Stimulated activated CD8-positive, alpha-beta memory T cell treated with anti-CD3 and anti-CD28 coated beads, Interleukin-12 subunit alpha, Interleukin-12 subunit beta, amount 100 ng/mL, for 1 hour (primary cell): ENCODE data around the gene FAM193A.
"Not testable (repeated sequence)": the region's sequence is repeated elsewhere in the genome, so short reads cannot be mapped to it uniquely, and the experiment has no call there.

ENCODE experiments used
- DNase-seq: peaks from one replicate; pipeline ENCODE4 v3.0.0-alpha.2; 2020; ENCODE audit warnings: low read depth

Gene FAM193A, protein sequence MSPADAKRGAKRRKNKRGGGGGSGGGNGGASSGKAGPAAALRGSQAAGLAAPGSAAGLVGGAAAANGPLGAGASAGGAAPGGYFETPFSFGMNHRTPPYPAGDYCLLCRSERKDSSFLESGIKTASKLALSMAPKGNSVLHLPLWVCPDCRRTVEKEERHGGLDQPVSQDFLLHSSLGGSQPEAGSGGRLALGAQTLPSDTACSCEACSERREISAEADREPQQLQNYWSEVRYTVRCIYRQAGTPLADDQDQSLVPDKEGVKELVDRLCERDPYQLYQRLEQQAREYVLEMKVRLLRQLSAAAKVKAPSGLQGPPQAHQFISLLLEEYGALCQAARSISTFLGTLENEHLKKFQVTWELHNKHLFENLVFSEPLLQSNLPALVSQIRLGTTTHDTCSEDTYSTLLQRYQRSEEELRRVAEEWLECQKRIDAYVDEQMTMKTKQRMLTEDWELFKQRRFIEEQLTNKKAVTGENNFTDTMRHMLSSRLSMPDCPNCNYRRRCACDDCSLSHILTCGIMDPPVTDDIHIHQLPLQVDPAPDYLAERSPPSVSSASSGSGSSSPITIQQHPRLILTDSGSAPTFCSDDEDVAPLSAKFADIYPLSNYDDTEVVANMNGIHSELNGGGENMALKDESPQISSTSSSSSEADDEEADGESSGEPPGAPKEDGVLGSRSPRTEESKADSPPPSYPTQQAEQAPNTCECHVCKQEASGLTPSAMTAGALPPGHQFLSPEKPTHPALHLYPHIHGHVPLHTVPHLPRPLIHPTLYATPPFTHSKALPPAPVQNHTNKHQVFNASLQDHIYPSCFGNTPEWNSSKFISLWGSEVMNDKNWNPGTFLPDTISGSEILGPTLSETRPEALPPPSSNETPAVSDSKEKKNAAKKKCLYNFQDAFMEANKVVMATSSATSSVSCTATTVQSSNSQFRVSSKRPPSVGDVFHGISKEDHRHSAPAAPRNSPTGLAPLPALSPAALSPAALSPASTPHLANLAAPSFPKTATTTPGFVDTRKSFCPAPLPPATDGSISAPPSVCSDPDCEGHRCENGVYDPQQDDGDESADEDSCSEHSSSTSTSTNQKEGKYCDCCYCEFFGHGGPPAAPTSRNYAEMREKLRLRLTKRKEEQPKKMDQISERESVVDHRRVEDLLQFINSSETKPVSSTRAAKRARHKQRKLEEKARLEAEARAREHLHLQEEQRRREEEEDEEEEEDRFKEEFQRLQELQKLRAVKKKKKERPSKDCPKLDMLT (N-terminal part only)

GRCh38 chr4:2536193-2537010 is at the start of gene FAM193A:
TSS of gene FAM193A (plus strand) at chr4:2536647. CDS start at chr4:2536916, 269 bp downstream.
- peak; percentile 96 for DNase-seq

DNA sequence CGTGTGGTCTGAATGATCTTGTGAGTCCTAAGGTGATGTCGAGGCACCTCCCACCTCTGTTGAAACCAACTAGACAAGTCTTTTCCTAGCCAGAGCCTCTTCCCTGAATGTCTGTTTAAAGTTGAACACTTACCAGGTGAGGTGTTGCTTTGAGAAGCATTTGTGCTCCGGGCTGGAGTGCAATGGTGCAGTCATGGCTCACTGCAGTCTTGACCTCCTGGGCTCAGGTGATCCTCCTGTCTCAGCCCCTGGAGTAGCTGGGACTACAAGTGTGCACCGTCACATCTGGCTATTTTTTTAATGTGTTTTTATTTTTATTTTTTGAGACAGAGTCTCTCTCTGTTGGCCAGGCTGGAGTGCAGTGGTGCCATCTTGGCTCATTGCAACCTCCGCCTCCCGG is 49.5 kb upstream of the FAM193A start:
- no peak for DNase-seq

GRCh38 chr4:2487632-2488031 is 48.8 kb upstream of the FAM193A start:
- DNase-seq = no peak

DNA sequence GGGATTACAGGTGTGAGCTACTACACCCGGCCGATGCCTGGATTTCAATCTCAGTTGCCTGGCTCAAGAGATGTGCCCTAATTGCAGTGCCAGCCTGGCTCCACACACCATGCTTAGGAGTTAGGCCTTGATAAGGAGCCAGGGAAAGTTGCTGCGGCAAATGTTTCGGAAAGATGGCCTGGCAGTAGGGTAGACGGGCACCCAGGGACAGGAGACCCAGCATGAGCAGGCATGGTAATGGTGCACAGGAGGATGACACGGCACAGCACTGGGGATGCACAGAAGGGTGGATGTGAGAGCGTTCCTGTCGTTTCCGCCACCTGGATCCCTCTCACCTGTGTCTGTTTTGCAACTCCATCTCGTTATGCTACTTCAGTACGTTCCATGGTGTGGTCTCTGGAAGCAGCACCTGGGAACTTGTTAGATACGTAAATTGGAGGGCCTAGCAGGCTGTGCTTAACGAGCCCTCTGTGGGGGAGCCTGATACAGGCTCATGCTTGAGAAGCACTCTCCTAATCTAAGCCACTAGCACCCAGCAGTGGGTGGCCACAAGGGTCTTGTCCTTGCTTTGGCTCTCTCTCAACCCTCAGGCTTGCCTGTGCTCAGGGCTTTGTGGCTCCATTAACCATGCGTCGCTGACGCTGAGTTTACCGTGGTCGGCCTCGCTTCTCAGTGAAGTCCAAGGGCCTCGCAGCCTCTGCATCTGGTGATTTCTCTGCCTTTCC is 47.2 kb upstream of the FAM193A start:
- no peak for DNase-seq

DNA sequence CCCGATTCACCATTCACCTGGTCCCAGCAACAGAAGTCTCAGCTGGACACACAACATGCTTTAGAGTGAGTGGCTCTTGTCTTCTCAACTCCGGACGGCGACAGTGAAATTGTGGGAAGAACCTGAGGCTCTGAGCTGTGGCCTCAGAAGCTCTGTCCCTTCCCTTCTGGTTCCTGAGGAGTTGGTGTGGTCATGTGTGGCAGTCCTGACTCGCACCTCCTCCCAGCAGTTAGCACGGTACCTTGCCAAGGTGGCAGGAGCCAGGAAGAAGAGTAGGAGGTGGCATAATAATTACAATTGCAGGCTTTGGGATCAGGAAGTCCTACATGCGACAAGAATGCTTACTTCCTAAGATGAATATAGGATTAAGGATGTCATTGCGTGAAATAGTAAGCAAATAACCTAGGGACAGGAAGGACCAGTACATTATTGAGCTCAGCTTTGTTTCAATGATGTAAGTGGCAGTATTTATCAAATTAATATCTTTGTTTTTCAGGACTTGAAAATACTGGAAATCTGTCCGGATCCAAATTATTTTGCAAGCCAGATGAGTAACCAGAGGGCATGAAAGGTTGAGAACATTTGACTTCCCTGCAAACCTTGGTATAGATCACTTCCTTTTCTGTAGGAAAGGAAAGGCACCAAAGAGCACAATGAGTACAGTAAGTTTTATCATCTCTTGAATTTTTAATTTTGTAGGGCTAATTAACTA is 46.5 kb upstream of the FAM193A start:
- DNase-seq = no peak

DNA sequence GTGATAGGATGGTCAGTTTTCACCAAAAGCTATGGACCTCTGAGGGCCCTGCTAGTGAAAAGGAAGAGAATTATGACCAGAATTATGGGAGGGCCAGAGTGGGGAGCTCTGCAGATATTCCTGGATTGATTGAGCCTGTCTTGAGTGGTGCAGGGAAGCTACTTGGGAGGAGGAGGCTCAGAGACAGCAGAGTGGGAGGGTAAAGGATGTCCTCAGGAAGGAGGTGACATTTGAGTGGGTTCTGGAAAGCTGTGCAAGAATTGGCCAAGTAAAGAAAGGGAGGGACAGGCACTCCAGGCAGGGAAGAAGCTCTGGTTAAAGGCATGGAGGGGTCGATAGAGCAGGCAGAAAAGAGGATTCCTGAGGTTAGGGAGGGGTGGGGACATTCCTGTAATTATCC is 43.5 kb upstream of the FAM193A start:
- no peak for DNase-seq

DNA sequence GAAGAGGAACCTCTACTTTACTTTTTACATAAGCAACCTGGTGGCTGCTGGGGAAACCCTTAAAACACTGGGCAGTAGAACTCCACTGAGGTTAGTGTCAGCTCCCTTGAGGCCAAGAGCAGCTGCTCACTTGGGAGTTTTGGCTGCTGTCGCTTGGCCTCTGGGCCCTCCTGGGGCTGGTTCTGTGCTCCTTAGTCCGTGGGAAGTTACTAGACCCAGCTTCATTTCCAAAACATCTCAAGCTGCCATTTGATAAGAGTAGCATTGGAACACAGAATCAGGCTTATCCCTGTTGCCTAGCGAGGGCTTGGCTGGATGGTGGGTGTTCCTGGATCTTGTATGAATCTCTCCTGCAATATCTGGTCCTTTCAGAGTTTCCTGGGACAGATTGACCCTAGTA is 41.5 kb upstream of the FAM193A start:
- DNase-seq = no peak

DNA sequence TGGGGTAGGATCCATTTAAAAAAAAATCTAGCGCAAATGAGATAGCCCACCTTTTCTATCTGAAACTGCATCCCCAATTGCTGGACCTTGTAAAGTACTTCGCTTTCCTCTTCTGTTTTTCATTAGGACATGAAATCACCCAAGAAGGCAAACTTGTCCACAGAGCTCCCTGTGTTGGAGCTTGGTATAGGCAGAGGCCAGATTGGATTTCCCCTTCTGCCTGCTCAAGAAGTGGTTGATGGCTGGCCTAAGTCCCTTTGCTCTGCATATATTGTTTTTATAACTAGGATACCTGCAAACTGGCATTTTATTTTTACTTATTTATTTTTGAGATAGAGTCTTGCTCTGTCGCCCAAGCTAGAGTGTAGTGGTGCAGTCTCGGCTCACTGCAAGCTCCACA is 39.1 kb upstream of the FAM193A start:
- no peak for DNase-seq

DNA sequence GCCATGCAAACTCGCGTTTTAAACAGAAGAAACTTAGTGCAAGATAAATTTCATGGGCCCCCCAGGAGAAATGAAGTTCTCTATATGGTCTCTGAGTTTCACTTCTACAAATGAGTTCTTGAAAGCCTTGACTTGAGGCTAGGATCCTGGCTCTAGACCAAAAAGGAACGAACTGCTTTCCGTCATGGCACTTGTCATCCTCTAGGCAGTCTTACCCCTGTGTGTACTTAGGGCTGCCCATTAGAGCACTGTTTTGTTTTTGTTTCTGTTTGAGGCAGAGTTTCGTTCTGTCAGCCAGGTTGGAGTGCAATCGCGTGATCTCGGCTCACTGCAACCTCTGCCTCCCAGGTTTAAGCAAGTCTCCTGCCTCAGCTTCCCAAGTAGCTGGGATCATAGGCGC is 38.5 kb upstream of the FAM193A start:
- no peak for DNase-seq

DNA sequence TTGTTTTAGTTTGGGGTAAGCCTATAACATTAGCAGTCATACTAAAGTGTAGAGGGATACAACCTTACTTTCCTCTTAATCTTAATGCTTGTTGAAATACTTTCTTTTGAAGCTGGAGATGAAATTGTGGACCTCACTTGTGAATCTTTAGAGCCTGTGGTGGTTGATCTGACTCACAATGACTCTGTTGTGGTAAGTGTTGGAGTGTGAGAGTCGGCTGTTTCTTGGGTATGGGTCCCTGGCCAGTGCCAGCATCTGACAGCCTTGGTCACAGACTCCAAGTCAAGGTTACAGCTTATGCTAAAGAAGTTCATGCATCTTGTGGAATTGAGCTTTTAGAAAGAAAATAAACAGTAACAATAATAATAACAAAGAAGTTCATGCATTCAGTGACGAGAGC is 35.9 kb upstream of the FAM193A start:
- no peak for DNase-seq

GRCh38 chr4:2501034-2501594 is 35.3 kb upstream of the FAM193A start:
- no peak for DNase-seq

- DNase-seq = no peak
Measured at GRCh38 chr4:2503809-2504208, 32.6 kb upstream of the FAM193A start.

- no peak for DNase-seq
Measured at GRCh38 chr4:2507259-2507658, 29.2 kb upstream of the FAM193A start.

DNA sequence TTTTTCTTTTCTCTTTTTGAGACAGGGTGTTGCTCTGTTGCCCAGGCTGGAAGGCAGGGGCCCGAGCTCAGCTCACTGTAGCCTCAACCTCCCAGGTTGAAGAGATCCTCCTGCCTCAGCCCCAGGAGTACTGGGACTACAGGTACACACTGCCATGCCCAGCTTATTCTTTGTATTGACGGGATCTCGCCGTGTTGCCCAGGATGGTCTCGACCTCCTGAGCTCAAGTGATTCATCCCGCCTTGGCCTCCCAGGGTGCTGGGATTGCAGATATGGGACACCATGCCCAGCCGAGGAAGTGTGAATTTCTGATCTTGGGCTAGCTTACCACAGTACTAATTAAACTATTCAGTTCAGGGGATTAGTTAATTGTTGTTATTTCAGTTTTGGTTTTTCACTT is 28.6 kb upstream of the FAM193A start:
- no peak for DNase-seq

- no peak for DNase-seq
Measured at GRCh38 chr4:2510351-2511259, 25.8 kb upstream of the FAM193A start.

DNA sequence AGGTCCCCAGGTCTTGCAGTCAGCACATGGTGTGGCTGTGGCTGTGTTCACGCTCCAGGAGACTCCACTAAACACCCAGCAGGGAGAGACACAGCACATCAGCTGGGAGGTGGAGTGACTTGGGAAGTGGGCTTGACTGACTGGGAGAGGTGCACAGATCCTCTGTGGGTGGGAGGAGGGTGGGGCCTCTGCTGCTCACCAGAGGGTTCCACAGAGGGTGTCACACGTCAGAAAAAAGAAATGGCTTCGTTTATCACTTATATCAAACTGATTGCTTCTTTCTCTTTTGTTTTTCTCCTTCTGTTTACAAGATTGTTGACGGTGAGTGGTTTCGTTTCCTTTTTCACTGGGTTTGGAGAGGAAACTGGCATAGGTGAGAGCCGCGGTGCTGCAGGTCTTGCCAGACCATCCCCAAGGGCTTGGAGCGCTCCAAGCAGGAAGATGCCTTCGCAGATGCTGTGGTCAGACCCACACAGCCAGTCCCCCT is 24.8 kb upstream of the FAM193A start:
- no peak for DNase-seq

GRCh38 chr4:2512396-2513135 is 23.9 kb upstream of the FAM193A start:
- no peak for DNase-seq

DNA sequence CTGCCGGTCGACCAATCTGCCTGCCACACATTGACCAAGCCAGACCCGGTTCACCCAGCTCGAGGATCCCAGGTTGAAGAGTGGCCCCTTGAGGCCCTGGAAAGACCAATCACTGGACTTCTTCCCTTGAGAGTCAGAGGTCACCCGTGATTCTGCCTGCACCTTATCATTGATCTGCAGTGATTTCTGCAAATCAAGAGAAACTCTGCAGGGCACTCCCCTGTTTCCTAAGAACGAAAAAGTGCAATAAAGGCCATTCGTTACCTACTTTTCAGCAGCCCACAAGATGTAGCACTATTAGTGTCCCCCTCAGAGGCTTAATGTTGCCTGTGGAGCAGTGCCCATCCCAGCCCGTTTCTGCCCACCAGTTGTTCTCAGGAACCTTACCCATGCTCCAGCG is 22.3 kb upstream of the FAM193A start:
- DNase-seq = not testable (repeated sequence)
